HepG2 (cell line): Measurements from ENCODE around the gene LMX1B.

ENCODE experiments used
- CBX5 ChIP-seq: sonication (generic); formaldehyde crosslinking; IDR thresholded peaks from 2 replicates; pipeline ENCODE4 v1.4.0; 2020; ENCODE audit warnings: missing genetic modification reagents, borderline replicate concordance
- EP300 ChIP-seq, 3 experiments: sonication (generic) in 1 of 3; formaldehyde crosslinking in 1 of 3; IDR thresholded peaks; 2 replicates each; pipeline versions ENCODE4 v1.5.1 to v1.6.1; 2011 to 2020; ENCODE audit warnings: low read depth in 2 of 3, low read length in 2 of 3, borderline replicate concordance in 1 of 3, improper control_type of control experiment in 1 of 3, mild to moderate bottlenecking in 1 of 3, missing genetic modification reagents in 1 of 3, moderate library complexity in 1 of 3
- POLR2A ChIP-seq, 2 experiments: IDR thresholded peaks; 2 replicates each; pipeline ENCODE4 v1.6.1; 2011; ENCODE audit warnings: low read depth in 2 of 2, low read length in 2 of 2, mild to moderate bottlenecking in 1 of 2, moderate library complexity in 1 of 2; ENCODE audit not compliant: insufficient read depth in 1 of 2
- RAD21 ChIP-seq: fragments of 450-650 bp; formaldehyde crosslinking; IDR thresholded peaks from 2 replicates; pipeline ENCODE4 v1.5.0; 2020; ENCODE audit warnings: mild to moderate bottlenecking
- RELA ChIP-seq: sonication (generic); formaldehyde crosslinking; IDR thresholded peaks from 2 replicates; pipeline ENCODE4 v1.4.0; 2020; ENCODE audit warnings: missing genetic modification reagents
- SKIL ChIP-seq: sonication (generic); formaldehyde crosslinking; IDR thresholded peaks from 2 replicates; pipeline ENCODE4 v1.8.0; 2022; ENCODE audit warnings: missing genetic modification reagents, mild to moderate bottlenecking, moderate library complexity, borderline replicate concordance
- TBL1XR1 ChIP-seq: fragments of 150-350 bp; IDR thresholded peaks from 2 replicates; pipeline ENCODE4 v1.6.1; 2014; ENCODE audit warnings: borderline replicate concordance, low read length; ENCODE audit not compliant: partially characterized antibody
- THAP7 ChIP-seq: sonication (generic); formaldehyde crosslinking; IDR thresholded peaks from 2 replicates; pipeline ENCODE4 v1.8.1; 2023; ENCODE audit warnings: mild to moderate bottlenecking, missing genetic modification reagents
- TF ChIP-seq, protein P1 (sequence below): IDR thresholded peaks from 2 replicates; pipeline ENCODE4 v1.6.1; 2016

GRCh38 chr9:126687930-126688461 is 74.3 kb downstream of the LMX1B start:
- no peak for TF ChIP-seq THAP7 (CRISPR knock-in tag)
- TF ChIP-seq EP300 (IDR thresholded peaks at IDR 0.05; ENCODE audit: low read depth in 2 of 2, low read length in 2 of 2): no peak
- no peak for TF ChIP-seq EP300 (CRISPR knock-in tag; IDR thresholded peaks at IDR 0.05; ENCODE audit: borderline replicate concordance)
- TF ChIP-seq, protein P1, sequence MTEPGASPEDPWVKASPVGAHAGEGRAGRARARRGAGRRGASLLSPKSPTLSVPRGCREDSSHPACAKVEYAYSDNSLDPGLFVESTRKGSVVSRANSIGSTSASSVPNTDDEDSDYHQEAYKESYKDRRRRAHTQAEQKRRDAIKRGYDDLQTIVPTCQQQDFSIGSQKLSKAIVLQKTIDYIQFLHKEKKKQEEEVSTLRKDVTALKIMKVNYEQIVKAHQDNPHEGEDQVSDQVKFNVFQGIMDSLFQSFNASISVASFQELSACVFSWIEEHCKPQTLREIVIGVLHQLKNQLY (CRISPR knock-in tag): no peak
- no peak for TF ChIP-seq POLR2A (IDR thresholded peaks at IDR 0.05; ENCODE audit: insufficient read depth in 1 of 2, low read depth in 2 of 2, low read length in 2 of 2)
- TF ChIP-seq SKIL (CRISPR knock-in tag): no peak
- no peak for TF ChIP-seq TBL1XR1
- TF ChIP-seq RELA (CRISPR knock-in tag): no peak
- no peak for TF ChIP-seq CBX5 (CRISPR knock-in tag)
- no peak for TF ChIP-seq RAD21 (CRISPR knock-in tag)
